ENCODE measurements around the gene KDELR3.

Gene KDELR3

GRCh38 chr22:38467904-38468442 is at the start of gene KDELR3:
Gene KDELR3, plus strand, starts transcription at chr22:38468096. Its CDS starts 138 bp downstream, at chr22:38468234.
- in situ Hi-C loops (cut with MboI; ENCODE audit: low sequenced_read_pairs) = no loop called here

- in situ Hi-C loops (cut with MboI; ENCODE audit: low sequenced_read_pairs) = no loop called here
These were observed 49.3 kb upstream of the KDELR3 start for GRCh38 chr22:38418589-38418988.

GRCh38 chr22:38419121-38419857 is 48.6 kb upstream of the KDELR3 start:
- in situ Hi-C loops (cut with MboI; ENCODE audit: low sequenced_read_pairs) = no loop called here

- in situ Hi-C loops (cut with MboI; ENCODE audit: low sequenced_read_pairs) = no loop called here
These were observed 48.1 kb upstream of the KDELR3 start for GRCh38 chr22:38419858-38420160.

GRCh38 chr22:38420734-38421133 is 47.2 kb upstream of the KDELR3 start:
- in situ Hi-C loops (cut with MboI; ENCODE audit: low sequenced_read_pairs) = no loop called here

GRCh38 chr22:38422611-38423511 is 45.0 kb upstream of the KDELR3 start:
- in situ Hi-C loops (cut with MboI; ENCODE audit: low sequenced_read_pairs) = no loop called here

DNA sequence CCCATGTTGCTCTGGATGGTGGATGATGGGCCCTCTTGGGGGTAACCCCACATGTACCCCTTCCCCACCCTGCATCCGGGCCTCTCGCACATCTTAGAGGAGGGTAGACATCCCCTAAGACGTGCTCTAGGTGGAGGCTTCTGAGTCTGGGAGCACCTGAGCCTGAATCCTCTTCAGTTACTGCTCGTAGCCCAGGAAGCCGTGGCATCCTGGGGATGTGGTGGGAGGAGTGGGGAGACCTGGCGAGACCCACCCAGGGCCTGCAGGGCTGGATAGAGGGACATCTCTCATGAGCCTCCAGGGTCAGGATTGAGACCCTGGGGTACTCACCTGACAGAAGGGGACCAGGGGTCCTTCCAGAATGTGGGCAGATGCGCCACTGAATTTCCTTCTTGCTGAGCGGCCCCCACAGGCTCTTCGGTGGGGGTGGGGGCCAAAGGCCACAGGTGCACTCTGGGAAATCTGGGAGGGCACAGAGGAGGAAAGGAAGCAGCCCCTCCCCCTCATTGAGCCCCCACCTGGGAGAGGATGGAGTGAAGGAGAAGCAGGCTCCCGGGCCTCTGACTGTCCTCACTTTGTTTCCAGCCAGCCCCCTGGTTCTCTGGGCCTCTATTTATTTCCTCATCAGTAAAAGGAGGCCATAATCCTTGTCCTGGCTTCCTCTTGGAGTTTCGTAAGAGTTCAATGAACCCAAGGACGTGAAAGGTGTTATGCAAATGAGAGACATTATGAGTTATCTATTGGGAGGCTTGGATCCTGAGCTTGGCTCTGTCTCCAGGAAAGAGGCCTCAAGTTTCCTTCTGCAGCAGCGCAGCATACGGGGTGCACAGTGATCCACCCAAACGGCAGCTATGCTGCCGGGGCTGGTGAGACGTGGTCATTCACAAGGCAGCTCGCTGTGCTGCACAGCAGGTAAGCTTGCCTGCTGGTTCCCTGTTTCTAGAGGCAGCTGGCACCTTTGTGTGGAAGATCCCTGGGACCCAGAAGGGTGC is 44.1 kb upstream of the KDELR3 start:
- in situ Hi-C loops (cut with MboI; ENCODE audit: low sequenced_read_pairs) = no loop called here

GRCh38 chr22:38424525-38425080 is 43.3 kb upstream of the KDELR3 start:
- in situ Hi-C loops (cut with MboI; ENCODE audit: low sequenced_read_pairs) = no loop called here

GRCh38 chr22:38426628-38427027 is 41.3 kb upstream of the KDELR3 start:
- in situ Hi-C loops (cut with MboI; ENCODE audit: low sequenced_read_pairs) = no loop called here

GRCh38 chr22:38427465-38427864 is 40.4 kb upstream of the KDELR3 start:
- in situ Hi-C loops (cut with MboI; ENCODE audit: low sequenced_read_pairs) = no loop called here

GRCh38 chr22:38427940-38428339 is 40.0 kb upstream of the KDELR3 start:
- in situ Hi-C loops (cut with MboI; ENCODE audit: low sequenced_read_pairs) = no loop called here

DNA sequence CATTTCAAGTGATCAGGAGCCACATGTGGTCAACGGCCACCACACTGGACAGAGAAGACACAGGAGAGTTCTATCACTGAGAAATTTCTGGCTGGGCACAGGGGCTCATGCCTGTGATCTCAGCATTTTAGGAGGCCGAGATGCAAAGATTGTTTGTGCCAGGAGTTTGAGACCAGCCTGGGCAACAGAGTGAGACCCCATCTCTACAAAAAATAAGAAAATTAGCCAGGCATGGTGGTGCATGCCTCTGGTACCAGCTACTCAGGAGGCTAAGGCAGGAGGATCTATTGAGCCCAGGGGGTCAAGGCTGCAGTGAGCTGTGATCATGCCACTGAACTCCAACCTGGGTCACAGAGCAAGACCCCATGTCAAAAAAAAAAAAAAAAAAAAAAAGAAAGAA is 39.2 kb upstream of the KDELR3 start:
- in situ Hi-C loops (cut with MboI; ENCODE audit: low sequenced_read_pairs) = no loop called here

DNA sequence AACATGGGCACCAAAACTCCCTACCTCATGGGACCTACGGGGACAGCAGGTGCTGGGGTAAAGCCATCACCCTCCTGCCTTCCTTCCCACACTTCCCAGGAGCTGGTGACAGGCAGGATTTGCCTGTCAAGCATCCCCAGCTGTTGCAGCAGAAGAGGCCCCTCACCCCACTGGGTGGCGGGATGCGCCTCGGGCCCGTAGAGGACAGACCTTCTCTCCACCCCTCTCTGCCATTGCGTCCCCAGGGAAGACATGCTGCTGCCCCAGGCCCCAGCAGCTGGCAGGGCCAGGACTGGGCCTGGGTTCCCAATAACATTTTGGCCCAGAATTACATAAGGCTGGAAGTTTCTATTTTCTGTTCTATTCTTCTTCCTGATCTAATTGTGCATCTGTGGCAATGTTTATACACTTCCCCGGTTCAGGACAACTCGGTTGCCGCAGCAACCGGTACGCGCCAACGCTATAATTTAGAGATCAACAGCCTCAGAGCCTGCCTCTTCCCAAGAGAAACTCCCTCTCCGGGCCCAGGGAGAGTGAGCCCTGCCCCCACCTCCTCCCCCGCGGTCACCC is 38.3 kb upstream of the KDELR3 start:
- in situ Hi-C loops (cut with MboI; ENCODE audit: low sequenced_read_pairs) = no loop called here

DNA sequence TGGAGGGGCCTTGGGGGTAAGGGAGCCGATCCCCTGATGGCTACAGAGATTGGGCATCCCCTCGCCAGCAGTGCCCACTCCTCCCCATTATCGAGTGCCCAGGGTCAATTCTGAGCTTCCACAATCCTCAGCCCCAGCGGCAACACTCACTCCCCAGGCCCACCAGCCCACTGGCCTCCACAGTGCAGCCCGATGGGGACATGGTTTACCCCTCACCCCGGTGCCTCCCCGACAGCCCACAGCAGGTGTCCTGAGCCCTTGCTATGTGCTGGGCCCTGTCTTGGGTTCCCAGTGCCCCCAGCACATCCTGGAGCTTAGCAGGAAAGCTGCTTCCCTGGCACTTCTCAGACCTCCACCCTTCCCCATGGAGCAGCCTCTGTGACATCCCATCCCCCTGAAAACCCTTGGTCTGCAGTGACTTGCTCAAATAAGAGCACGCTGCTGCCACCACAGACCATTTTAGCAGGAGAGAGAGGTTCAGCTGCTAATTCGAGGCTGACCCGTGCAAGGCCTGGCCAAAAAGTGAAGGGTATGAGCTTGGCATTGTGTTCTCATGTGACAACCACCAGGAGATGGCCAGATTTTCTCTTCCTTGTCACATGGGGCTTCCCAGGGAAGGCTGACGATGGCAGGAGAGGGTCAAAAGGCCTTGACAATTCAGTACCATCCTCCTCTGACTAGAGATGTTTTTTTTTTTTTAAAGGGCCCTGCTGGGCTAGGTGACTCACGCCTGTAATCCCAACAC is 36.5 kb upstream of the KDELR3 start:
- in situ Hi-C loops (cut with MboI; ENCODE audit: low sequenced_read_pairs) = no loop called here

GRCh38 chr22:38432264-38432663 is 35.6 kb upstream of the KDELR3 start:
- in situ Hi-C loops (cut with MboI; ENCODE audit: low sequenced_read_pairs) = no loop called here

- in situ Hi-C loops (cut with MboI; ENCODE audit: low sequenced_read_pairs) = no loop called here
These were observed 34.0 kb upstream of the KDELR3 start for GRCh38 chr22:38433871-38434270.

GRCh38 chr22:38435010-38435409 is 32.9 kb upstream of the KDELR3 start:
- in situ Hi-C loops (cut with MboI; ENCODE audit: low sequenced_read_pairs) = no loop called here

GRCh38 chr22:38435965-38436364 is 31.9 kb upstream of the KDELR3 start:
- in situ Hi-C loops (cut with MboI; ENCODE audit: low sequenced_read_pairs) = no loop called here

- in situ Hi-C loops (cut with MboI; ENCODE audit: low sequenced_read_pairs) = no loop called here
These were observed 31.1 kb upstream of the KDELR3 start for GRCh38 chr22:38436629-38437395.
